GM19372 (cell line): ENCODE measurements around the gene GPANK1.
A peak's percentile ranks its signal among the peaks of the same experiment; 100 is the strongest.

Source experiments
- ATAC-seq: cut with Tn5 transposase; IDR thresholded peaks from one replicate; pipeline ENCODE4 v1.9.1; 2021; ENCODE audit warnings: mild to moderate bottlenecking, low read depth, moderate library complexity; ENCODE audit not compliant: unreplicated experiment

GPANK1 gene

GRCh38 chr6:31691564-31692108 lies 26.8 kb upstream of the GPANK1 start:
- ATAC-seq: no peak

- ATAC-seq: no peak
Observed at GRCh38 chr6:31691078-31691463, 26.3 kb upstream of the GPANK1 start.

GRCh38 chr6:31690231-31691077 lies 25.7 kb upstream of the GPANK1 start:
- no peak for ATAC-seq

GRCh38 chr6:31689249-31690110 lies 24.7 kb upstream of the GPANK1 start:
- no peak for ATAC-seq

GRCh38 chr6:31687860-31688693 lies 23.3 kb upstream of the GPANK1 start:
- ATAC-seq: no peak

- no peak for ATAC-seq
Observed at GRCh38 chr6:31687321-31687720, 22.5 kb upstream of the GPANK1 start.

GRCh38 chr6:31686483-31686882 lies 21.7 kb upstream of the GPANK1 start:
- ATAC-seq: no peak

GRCh38 chr6:31683591-31683990 lies 18.8 kb upstream of the GPANK1 start:
- no peak for ATAC-seq

- no peak for ATAC-seq
Observed at GRCh38 chr6:31681135-31681671, 16.4 kb upstream of the GPANK1 start.

GRCh38 chr6:31680226-31681134 lies 15.7 kb upstream of the GPANK1 start, which contains the start of gene LY6G5C:
TSS of gene LY6G5C (minus strand) at chr6:31681067. CDS start at chr6:31680373, 694 bp downstream.
- ATAC-seq: no peak

GRCh38 chr6:31677955-31678354 lies 13.2 kb upstream of the GPANK1 start:
- ATAC-seq: no peak

GRCh38 chr6:31676904-31677303 lies 12.1 kb upstream of the GPANK1 start:
- no peak for ATAC-seq

- no peak for ATAC-seq
Observed at GRCh38 chr6:31676322-31676903, 11.6 kb upstream of the GPANK1 start.

- ATAC-seq: no peak
Observed at GRCh38 chr6:31669676-31670075, 4.9 kb upstream of the GPANK1 start, which contains the start of gene LY6G5B. TSS of gene LY6G5B (plus strand) at chr6:31669976. CDS start at chr6:31670951, 975 bp downstream.

GRCh38 chr6:31666337-31666965 lies 1.7 kb upstream of the GPANK1 start:
- no peak for ATAC-seq

GRCh38 chr6:31665501-31666336 lies 922 bp upstream of the GPANK1 start, which contains the start of gene CSNK2B:
TSS of gene CSNK2B (plus strand) at chr6:31666080. CDS start at chr6:31666832, 752 bp downstream.
- peak; percentile 85 for ATAC-seq
